GM23338 (cell line): ENCODE results near the gene ZNF420. TPM values are rescaled to one million over a fixed set of nuclear protein-coding genes. Genes with fewer than 3 reads are reported as not detected.
"Not testable (repeated sequence)": the region's sequence is repeated elsewhere in the genome, so short reads cannot be mapped to it uniquely, and the experiment has no call there.

Experiments used
- ATAC-seq: fragments of 200-7000 bp; cut with Tn5 transposase; 3 replicates; pipeline ENCODE4 v1.9.1; 2020
- DNase-seq: peaks from one replicate; pipeline ENCODE4 v3.0.0-alpha.2; 2015; ENCODE audit warnings: low spot score
- H2AFZ ChIP-seq: fragments of 200-600 bp; sonication (generic); 2 replicates; pipeline ENCODE4 v1.8.0; 2016; ENCODE audit warnings: antibody characterized with exemption, mild to moderate bottlenecking, moderate library complexity
- H3F3A ChIP-seq: fragments of 200-600 bp; sonication (generic); replicated peaks from 2 replicates; pipeline ENCODE4 v1.8.0; 2017; ENCODE audit warnings: antibody characterized with exemption, mixed run types, low read depth
- H3K27ac ChIP-seq: fragments of 200-600 bp; sonication (generic); 2 replicates; pipeline ENCODE4 v1.6.1; 2016; ENCODE audit warnings: low read depth
- H3K27me3 ChIP-seq: fragments of 200-600 bp; sonication (generic); 2 replicates; pipeline ENCODE4 v1.8.0; 2016; ENCODE audit warnings: mild to moderate bottlenecking, mixed run types, moderate library complexity; ENCODE audit not compliant: insufficient read depth
- H3K36me3 ChIP-seq: fragments of 200-600 bp; sonication (generic); 2 replicates; pipeline ENCODE4 v1.8.0; 2016; ENCODE audit warnings: mild to moderate bottlenecking; ENCODE audit not compliant: insufficient read depth
- H3K4me1 ChIP-seq: fragments of 200-600 bp; sonication (generic); 2 replicates; pipeline ENCODE4 v1.8.0; 2016; ENCODE audit warnings: mild to moderate bottlenecking, moderate library complexity; ENCODE audit not compliant: insufficient read depth
- H3K4me2 ChIP-seq: fragments of 200-600 bp; sonication (generic); 2 replicates; pipeline ENCODE4 v1.7.1; 2017; ENCODE audit warnings: mixed run types
- H3K4me3 ChIP-seq: fragments of 200-600 bp; sonication (generic); 2 replicates; pipeline ENCODE4 v1.6.1; 2016; ENCODE audit warnings: mixed run types
- H3K79me2 ChIP-seq: fragments of 200-600 bp; sonication (generic); replicated peaks from 2 replicates; pipeline ENCODE4 v1.8.0; 2017; ENCODE audit warnings: mild to moderate bottlenecking; ENCODE audit not compliant: insufficient read depth
- H3K9me2 ChIP-seq: fragments of 200-600 bp; sonication (generic); 2 replicates; pipeline ENCODE4 v1.8.0; 2017; ENCODE audit not compliant: insufficient read depth
- H4K20me1 ChIP-seq: fragments of 200-600 bp; sonication (generic); replicated peaks from 2 replicates; pipeline ENCODE4 v1.8.0; 2017; ENCODE audit warnings: mild to moderate bottlenecking; ENCODE audit not compliant: insufficient read depth
- H3K27ac Mint-ChIP-seq: 2 replicates; pipeline ENCODE4 v1.8.0; 2020; ENCODE audit warnings: inconsistent platforms, mild to moderate bottlenecking, moderate library complexity, mixed read lengths
- H3K27me3 Mint-ChIP-seq: 3 replicates; pipeline ENCODE4 v1.8.0; 2022; ENCODE audit warnings: low read depth, mild to moderate bottlenecking, moderate library complexity, mixed read lengths, inconsistent platforms; ENCODE audit not compliant: insufficient read depth, poor library complexity
- H3K36me3 Mint-ChIP-seq: 3 replicates; pipeline ENCODE4 v1.8.0; 2021; ENCODE audit warnings: low read depth, mild to moderate bottlenecking, inconsistent platforms, moderate library complexity, mixed read lengths
- H3K4me1 Mint-ChIP-seq: 3 replicates; pipeline ENCODE4 v1.8.0; 2020; ENCODE audit warnings: mild to moderate bottlenecking, inconsistent platforms, mixed read lengths
- H3K4me3 Mint-ChIP-seq: 3 replicates; pipeline ENCODE4 v1.8.0; 2021; ENCODE audit warnings: moderate library complexity, mild to moderate bottlenecking, inconsistent platforms, mixed read lengths
- H3K9me3 Mint-ChIP-seq: 3 replicates; pipeline ENCODE4 v1.8.0; 2020; ENCODE audit warnings: moderate library complexity, mild to moderate bottlenecking, inconsistent platforms, mixed read lengths
- CREB1 ChIP-seq: fragments of 250-450 bp; sonication (Bioruptor Pico); IDR thresholded peaks from 2 replicates; pipeline ENCODE4 v1.5.0; 2020; ENCODE audit warnings: low read depth, mild to moderate bottlenecking, moderate library complexity
- ETS1 ChIP-seq: IDR thresholded peaks from 2 replicates; pipeline ENCODE4 v1.6.1; 2016; ENCODE audit warnings: antibody characterized with exemption
- EZH2 ChIP-seq: fragments of 200-600 bp; sonication (generic); IDR thresholded peaks from one replicate; pipeline ENCODE4 v1.8.0; 2017; ENCODE audit warnings: antibody characterized with exemption, mild to moderate bottlenecking, low read depth; ENCODE audit not compliant: unreplicated experiment
- EZH2phosphoT487 ChIP-seq: fragments of 200-600 bp; sonication (generic); IDR thresholded peaks from one replicate; pipeline ENCODE4 v1.8.1; 2018; ENCODE audit warnings: antibody characterized with exemption; ENCODE audit not compliant: unreplicated experiment
- JUNB ChIP-seq: IDR thresholded peaks from one replicate; pipeline ENCODE4 v1.6.1; 2016; ENCODE audit warnings: antibody characterized with exemption; ENCODE audit not compliant: unreplicated experiment
- NANOG ChIP-seq: IDR thresholded peaks from 2 replicates; pipeline ENCODE4 v1.6.1; 2016; ENCODE audit warnings: antibody characterized with exemption, borderline replicate concordance
- POLR2AphosphoS5 ChIP-seq: IDR thresholded peaks from 2 replicates; pipeline ENCODE4 v1.6.1; 2016; ENCODE audit warnings: antibody characterized with exemption, low read depth
- REST ChIP-seq: IDR thresholded peaks from one replicate; pipeline ENCODE4 v1.6.1; 2018; ENCODE audit warnings: antibody characterized with exemption; ENCODE audit not compliant: unreplicated experiment
- STAT1 ChIP-seq: IDR thresholded peaks from one replicate; pipeline ENCODE4 v1.6.1; 2016; ENCODE audit warnings: antibody characterized with exemption; ENCODE audit not compliant: unreplicated experiment
- ZNF114 ChIP-seq: fragments of 250-450 bp; sonication (Bioruptor Pico); IDR thresholded peaks from 2 replicates; pipeline ENCODE4 v1.5.0; 2020; ENCODE audit warnings: mild to moderate bottlenecking, moderate library complexity
- ZNF331 ChIP-seq: fragments of 250-450 bp; sonication (Bioruptor Pico); IDR thresholded peaks from 2 replicates; pipeline ENCODE4 v1.5.0; 2020; ENCODE audit warnings: low read depth, mild to moderate bottlenecking, moderate library complexity
- polyA plus RNA-seq: library from polyadenylated mRNA; unstranded; fragments of >200 nt; fragmentation: Nextera tagmentation; extraction: Ambion mirVana; gene quantifications from 2 replicates; pipeline ENCODE4 v1.2.1, GENCODE V29; 2016
- total RNA-seq: library from RNA; depleted of rRNA; stranded (reverse); fragments of >200 nt; shearing (Covaris generic); gene quantifications from 2 replicates; pipeline ENCODE4 v1.2.3, GENCODE V29; 2014
- TF ChIP-seq, protein P1 (sequence below): fragments of 250-450 bp; sonication (Bioruptor Pico); IDR thresholded peaks from 2 replicates; pipeline ENCODE4 v1.5.0; 2020; ENCODE audit warnings: mild to moderate bottlenecking, moderate library complexity

Gene ZNF420
- total and polyA plus RNA-seq, 2 experiments from 2014 or later: 8.4 to 10.0 TPM

- H2AFZ ChIP-seq, H4K20me1 ChIP-seq, H3K27ac Mint-ChIP-seq, H3K79me2 ChIP-seq, H3K27me3 Mint-ChIP-seq, H3K4me3 ChIP-seq, H3K9me2 ChIP-seq, H3K4me2 ChIP-seq, H3K27ac ChIP-seq, H3K4me1 Mint-ChIP-seq, H3K4me3 Mint-ChIP-seq, H3K27me3 ChIP-seq, DNase-seq, H3K4me1 ChIP-seq, H3F3A ChIP-seq, H3K36me3 ChIP-seq, ATAC-seq: not testable (repeated sequence)
- peaks cover 88% of the 10 kb centered on the region for H3K9me3 Mint-ChIP-seq
- H3K36me3 Mint-ChIP-seq: peaks cover 29% of the 10 kb centered on the region
Measured at GRCh38 chr19:37064886-37065285, 13.3 kb upstream of the ZNF420 start.

DNA sequence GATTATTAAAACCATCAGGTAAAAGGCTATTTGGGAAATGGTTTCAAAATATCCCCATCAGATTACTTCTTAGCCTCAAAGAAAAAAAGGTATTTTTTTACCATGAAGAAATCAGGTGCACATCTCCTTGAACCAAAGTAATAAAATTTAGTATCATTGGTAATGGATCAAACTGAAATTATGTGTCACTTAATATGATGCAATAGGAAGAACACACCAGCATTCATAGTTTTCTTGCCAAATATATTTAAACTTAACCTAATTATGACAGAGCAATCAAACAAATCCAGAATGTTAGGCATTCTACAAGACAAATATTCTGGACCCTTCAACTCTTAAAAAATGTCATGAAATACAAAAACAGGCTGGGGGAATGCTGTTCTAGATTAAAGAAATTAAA lies 4.1 kb upstream of the ZNF420 start:
- no peak overlapping the region for H3K27ac Mint-ChIP-seq
- no peaks in the 10 kb centered on the region; the same call in 1 of the 3 replicates for H3K36me3 Mint-ChIP-seq
- H3K9me3 Mint-ChIP-seq: peaks cover 60% of the 10 kb centered on the region
- TF ChIP-seq REST (no peak), STAT1 (no peak), NANOG (no peak), CREB1 (no peak), EZH2 (no peak), ZNF114 (CRISPR knock-in tag) (no peak), ETS1 (no peak), POLR2AphosphoS5 (no peak), JUNB (no peak), ZNF331 (CRISPR knock-in tag) (no peak), EZH2phosphoT487 (no peak)
- TF ChIP-seq, protein P1, sequence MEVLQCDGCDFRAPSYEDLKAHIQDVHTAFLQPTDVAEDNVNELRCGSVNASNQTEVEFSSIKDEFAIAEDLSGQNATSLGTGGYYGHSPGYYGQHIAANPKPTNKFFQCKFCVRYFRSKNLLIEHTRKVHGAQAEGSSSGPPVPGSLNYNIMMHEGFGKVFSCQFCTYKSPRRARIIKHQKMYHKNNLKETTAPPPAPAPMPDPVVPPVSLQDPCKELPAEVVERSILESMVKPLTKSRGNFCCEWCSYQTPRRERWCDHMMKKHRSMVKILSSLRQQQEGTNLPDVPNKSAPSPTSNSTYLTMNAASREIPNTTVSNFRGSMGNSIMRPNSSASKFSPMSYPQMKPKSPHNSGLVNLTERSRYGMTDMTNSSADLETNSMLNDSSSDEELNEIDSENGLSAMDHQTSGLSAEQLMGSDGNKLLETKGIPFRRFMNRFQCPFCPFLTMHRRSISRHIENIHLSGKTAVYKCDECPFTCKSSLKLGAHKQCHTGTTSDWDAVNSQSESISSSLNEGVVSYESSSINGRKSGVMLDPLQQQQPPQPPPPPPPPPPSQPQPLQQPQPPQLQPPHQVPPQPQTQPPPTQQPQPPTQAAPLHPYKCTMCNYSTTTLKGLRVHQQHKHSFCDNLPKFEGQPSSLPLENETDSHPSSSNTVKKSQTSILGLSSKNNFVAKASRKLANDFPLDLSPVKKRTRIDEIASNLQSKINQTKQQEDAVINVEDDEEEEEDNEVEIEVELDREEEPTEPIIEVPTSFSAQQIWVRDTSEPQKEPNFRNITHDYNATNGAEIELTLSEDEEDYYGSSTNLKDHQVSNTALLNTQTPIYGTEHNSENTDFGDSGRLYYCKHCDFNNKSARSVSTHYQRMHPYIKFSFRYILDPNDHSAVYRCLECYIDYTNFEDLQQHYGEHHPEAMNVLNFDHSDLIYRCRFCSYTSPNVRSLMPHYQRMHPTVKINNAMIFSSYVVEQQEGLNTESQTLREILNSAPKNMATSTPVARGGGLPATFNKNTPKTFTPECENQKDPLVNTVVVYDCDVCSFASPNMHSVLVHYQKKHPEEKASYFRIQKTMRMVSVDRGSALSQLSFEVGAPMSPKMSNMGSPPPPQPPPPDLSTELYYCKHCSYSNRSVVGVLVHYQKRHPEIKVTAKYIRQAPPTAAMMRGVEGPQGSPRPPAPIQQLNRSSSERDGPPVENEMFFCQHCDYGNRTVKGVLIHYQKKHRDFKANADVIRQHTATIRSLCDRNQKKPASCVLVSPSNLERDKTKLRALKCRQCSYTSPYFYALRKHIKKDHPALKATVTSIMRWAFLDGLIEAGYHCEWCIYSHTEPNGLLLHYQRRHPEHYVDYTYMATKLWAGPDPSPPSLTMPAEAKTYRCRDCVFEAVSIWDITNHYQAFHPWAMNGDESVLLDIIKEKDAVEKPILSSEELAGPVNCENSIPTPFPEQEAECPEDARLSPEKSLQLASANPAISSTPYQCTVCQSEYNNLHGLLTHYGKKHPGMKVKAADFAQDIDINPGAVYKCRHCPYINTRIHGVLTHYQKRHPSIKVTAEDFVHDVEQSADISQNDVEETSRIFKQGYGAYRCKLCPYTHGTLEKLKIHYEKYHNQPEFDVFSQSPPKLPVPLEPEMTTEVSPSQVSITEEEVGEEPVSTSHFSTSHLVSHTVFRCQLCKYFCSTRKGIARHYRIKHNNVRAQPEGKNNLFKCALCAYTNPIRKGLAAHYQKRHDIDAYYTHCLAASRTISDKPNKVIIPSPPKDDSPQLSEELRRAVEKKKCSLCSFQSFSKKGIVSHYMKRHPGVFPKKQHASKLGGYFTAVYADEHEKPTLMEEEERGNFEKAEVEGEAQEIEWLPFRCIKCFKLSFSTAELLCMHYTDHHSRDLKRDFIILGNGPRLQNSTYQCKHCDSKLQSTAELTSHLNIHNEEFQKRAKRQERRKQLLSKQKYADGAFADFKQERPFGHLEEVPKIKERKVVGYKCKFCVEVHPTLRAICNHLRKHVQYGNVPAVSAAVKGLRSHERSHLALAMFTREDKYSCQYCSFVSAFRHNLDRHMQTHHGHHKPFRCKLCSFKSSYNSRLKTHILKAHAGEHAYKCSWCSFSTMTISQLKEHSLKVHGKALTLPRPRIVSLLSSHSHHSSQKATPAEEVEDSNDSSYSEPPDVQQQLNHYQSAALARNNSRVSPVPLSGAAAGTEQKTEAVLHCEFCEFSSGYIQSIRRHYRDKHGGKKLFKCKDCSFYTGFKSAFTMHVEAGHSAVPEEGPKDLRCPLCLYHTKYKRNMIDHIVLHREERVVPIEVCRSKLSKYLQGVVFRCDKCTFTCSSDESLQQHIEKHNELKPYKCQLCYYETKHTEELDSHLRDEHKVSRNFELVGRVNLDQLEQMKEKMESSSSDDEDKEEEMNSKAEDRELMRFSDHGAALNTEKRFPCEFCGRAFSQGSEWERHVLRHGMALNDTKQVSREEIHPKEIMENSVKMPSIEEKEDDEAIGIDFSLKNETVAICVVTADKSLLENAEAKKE (CRISPR knock-in tag): no peak

More for the DNA sequence above, 4.1 kb upstream of the ZNF420 start:
- Histone ChIP-seq H2AFZ (no peak overlapping the region), H3K27me3 (no peaks in the 10 kb centered on the region), H3K9me2 (0 out of 2 replicates have a peak, but pooled peaks cover 3% of the 10 kb centered on the region), H3K27ac (no peak overlapping the region), H3K4me3 (no peak overlapping the region), H3K79me2 (peaks cover 8% of the 10 kb centered on the region), H3K4me1 (peaks cover 3% of the 10 kb centered on the region; the same call in 1 of the 2 replicates), H3K4me2 (no peak overlapping the region), H4K20me1 (no peaks in the 10 kb centered on the region), H3K36me3 (no peaks in the 10 kb centered on the region), H3F3A (no peaks in the 10 kb centered on the region)
- Mint-ChIP-seq H3K27me3 (peaks cover 5% of the 10 kb centered on the region), H3K4me3 (no peak overlapping the region), H3K4me1 (peaks cover 3% of the 10 kb centered on the region; the same call in 1 of the 3 replicates)
- no peak for DNase-seq
- no peak for ATAC-seq
